ENCODE measurements around the gene OVOL3. TPM values are rescaled to one million over a fixed set of nuclear protein-coding genes. Genes with fewer than 3 reads are reported as not detected.

Gene OVOL3
- total RNA-seq, 1 donor from 2014 or later: not detected

DNA sequence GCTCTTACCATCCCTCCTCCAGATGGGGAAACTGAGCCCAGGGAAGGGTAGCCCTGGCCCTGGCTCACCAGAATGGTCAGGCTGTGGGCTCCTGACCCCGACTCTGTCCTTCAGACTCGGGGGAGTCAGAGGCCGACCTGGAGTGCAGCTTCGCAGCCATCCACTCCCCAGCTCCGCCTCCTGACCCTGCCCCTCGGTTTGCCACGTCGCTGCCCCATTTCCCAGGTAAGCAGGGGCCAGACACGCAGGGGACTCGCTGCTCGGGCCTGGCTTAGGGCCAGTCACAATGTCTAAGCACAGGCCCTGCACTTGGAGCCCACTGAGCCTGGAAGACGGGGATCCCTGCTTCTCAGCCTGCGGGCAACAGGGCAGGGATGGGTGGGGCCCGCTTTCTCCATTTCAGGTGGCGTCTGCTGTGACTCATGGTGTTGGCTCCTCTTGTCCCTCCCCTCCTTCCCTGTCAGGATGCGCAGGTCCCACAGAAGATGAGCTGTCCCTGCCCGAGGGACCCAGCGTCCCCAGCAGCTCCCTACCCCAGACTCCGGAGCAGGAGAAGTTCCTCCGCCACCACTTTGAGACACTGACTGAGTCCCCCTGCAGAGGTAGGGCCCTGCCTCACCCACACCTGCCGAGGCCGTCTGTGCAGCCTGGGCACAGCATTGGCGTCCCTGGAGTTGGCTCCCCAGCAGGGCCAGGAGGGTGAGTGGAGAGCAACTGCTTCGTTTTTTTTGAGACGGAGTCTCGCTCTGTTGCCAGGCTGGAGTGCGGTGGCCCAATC, 9.2 kb upstream of the OVOL3 start:
- TF ChIP-seq, protein P1, sequence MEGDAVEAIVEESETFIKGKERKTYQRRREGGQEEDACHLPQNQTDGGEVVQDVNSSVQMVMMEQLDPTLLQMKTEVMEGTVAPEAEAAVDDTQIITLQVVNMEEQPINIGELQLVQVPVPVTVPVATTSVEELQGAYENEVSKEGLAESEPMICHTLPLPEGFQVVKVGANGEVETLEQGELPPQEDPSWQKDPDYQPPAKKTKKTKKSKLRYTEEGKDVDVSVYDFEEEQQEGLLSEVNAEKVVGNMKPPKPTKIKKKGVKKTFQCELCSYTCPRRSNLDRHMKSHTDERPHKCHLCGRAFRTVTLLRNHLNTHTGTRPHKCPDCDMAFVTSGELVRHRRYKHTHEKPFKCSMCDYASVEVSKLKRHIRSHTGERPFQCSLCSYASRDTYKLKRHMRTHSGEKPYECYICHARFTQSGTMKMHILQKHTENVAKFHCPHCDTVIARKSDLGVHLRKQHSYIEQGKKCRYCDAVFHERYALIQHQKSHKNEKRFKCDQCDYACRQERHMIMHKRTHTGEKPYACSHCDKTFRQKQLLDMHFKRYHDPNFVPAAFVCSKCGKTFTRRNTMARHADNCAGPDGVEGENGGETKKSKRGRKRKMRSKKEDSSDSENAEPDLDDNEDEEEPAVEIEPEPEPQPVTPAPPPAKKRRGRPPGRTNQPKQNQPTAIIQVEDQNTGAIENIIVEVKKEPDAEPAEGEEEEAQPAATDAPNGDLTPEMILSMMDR (IDR thresholded peaks at IDR 0.05; ENCODE audit: insufficient read depth, low read length, severe bottlenecking): no peak
- DNase-seq (ENCODE audit: low read depth): no peak
- no peak overlapping the region for H3K4me3 ChIP-seq (ENCODE audit: low read depth, low read length)
- peaks cover 6% of the 10 kb centered on the region for H3K36me3 ChIP-seq (ENCODE audit: control insufficient read depth, insufficient read depth, low read length)
- no peak for FAIRE-seq
- no peaks in the 10 kb centered on the region for H3K27me3 ChIP-seq (ENCODE audit: control insufficient read depth, insufficient read depth, low read length)

DNA sequence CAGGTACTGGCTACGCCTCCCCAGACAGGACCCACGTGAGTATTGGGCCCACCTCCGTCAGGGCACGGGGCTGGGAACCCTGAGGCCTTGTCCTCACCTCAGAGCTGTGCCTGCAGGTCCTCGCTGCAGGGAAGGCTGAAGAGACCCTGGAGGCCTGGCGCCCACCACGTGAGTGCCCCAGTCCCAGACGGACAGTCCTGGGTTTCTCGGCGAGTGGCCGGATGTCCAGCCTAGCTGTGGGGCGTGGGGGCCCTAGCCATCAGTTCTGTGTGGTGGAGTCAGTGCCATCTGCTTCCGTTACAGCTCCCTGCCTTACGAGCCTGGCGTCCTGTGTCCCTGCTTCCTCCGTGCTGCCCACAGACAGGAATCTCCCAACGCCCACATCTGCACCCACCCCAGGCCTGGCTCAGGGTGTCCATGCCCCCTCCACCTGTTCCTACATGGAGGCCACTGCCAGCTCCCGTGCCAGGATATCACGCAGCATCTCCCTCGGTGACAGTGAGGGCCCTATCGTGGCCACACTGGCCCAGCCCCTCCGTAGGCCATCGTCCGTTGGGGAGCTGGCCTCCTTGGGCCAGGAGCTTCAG, 7.8 kb upstream of the OVOL3 start:
- FAIRE-seq: peak; percentile 36
- peaks cover 6% of the 10 kb centered on the region for H3K36me3 ChIP-seq (ENCODE audit: control insufficient read depth, insufficient read depth, low read length)
- H3K27me3 ChIP-seq (ENCODE audit: control insufficient read depth, insufficient read depth, low read length): no peaks in the 10 kb centered on the region
- TF ChIP-seq, protein P1 (IDR thresholded peaks at IDR 0.05; ENCODE audit: insufficient read depth, low read length, severe bottlenecking): no peak
- DNase-seq (ENCODE audit: low read depth): no peak
- H3K4me3 ChIP-seq (ENCODE audit: low read depth, low read length): no peak overlapping the region

DNA sequence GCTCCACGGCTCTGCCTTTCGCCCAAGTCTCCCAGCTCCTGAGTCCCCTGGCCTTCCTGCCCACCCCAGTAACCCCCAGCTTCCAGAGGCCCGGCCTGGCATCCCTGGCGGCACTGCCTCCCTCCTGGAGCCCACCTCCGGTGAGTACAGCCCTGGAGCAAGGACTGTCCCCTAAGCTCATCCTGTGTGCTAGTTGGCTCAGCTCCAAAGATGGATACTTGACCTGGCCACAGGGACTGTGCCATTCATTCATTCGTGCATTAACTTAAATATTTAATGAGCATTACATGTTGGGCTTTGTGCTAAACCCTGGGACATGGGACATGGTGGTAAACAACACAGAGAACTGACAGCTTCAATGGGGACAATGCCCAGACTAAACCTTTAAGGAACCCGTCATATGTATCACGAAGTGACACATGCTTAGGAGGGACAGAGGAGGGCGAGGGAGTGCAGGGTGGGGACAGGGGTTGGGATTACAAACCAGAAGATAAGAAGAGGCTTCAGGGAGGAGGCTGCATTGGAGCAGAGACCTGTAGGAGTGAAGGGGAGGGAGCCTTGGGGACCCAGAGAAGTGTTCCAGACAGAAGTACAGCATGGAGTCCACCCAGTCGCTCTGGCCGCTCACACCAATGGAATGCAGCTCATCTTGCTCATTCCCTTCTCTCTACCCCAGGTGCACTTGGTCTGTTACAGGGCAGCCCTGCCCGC, 6.9 kb upstream of the OVOL3 start:
- no peak for FAIRE-seq

DNA sequence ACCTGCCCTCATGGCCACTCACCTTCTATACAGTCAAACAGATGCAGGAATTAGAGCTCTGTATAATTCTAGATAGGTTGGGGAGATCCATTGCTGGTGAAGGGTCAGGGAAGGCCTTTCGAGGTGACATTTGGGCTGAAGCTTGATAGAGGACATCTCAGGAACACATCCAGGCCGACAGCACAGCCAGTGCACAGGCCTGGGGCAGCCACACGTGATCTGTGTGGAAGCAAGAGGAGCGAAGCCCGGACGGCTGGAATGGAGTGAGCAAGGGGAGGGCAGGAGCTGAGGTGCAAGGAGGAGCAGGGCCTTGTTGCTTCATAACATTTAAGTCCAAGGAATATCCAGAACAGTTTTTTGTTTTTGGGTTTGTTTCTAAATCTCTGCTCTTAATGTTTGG, 4.5 kb upstream of the OVOL3 start:
- Histone ChIP-seq H3K36me3 (ENCODE audit: control insufficient read depth, insufficient read depth, low read length) (peaks cover 9% of the 10 kb centered on the region), H3K27me3 (ENCODE audit: control insufficient read depth, insufficient read depth, low read length) (no peaks in the 10 kb centered on the region)
- no peak for FAIRE-seq

More for the DNA sequence above, 6.9 kb upstream of the OVOL3 start:
- Histone ChIP-seq H3K4me3 (ENCODE audit: low read depth, low read length) (no peak overlapping the region), H3K27me3 (ENCODE audit: control insufficient read depth, insufficient read depth, low read length) (no peaks in the 10 kb centered on the region), H3K36me3 (ENCODE audit: control insufficient read depth, insufficient read depth, low read length) (peaks cover 6% of the 10 kb centered on the region)
- TF ChIP-seq, protein P1 (IDR thresholded peaks at IDR 0.05; ENCODE audit: insufficient read depth, low read length, severe bottlenecking): no peak
- DNase-seq (ENCODE audit: low read depth): peak; percentile 33

DNA sequence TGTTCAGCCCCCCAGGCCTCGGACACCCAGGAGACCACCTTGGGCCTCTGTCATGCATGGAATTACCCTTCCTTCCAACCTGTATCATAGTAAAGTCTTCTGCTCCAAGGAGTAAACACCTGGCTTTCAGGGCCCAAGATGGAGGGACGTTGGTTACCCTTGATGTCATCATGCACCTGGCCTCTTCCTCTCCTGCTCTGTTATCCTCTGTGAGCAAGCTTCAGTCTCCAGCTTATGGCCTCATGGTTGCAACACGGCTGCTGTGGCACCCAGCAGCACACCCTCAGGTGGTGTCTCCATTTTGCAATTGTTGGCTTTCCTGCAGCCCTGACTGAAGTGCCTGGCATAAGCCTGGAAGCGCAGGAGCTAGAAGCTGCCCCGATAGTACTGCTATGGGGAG, 4.0 kb upstream of the OVOL3 start:
- H3K36me3 ChIP-seq (ENCODE audit: control insufficient read depth, insufficient read depth, low read length): peaks cover 9% of the 10 kb centered on the region
- TF ChIP-seq, protein P1 (IDR thresholded peaks at IDR 0.05; ENCODE audit: insufficient read depth, low read length, severe bottlenecking): no peak
- no peak for FAIRE-seq

More for the DNA sequence above, 4.5 kb upstream of the OVOL3 start:
- H3K4me3 ChIP-seq (ENCODE audit: low read depth, low read length): no peak overlapping the region
- DNase-seq (ENCODE audit: low read depth): no peak
- TF ChIP-seq, protein P1 (IDR thresholded peaks at IDR 0.05; ENCODE audit: insufficient read depth, low read length, severe bottlenecking): no peak

More for the DNA sequence above, 4.0 kb upstream of the OVOL3 start:
- no peaks in the 10 kb centered on the region for H3K27me3 ChIP-seq (ENCODE audit: control insufficient read depth, insufficient read depth, low read length)
- DNase-seq (ENCODE audit: low read depth): no peak
- H3K4me3 ChIP-seq (ENCODE audit: low read depth, low read length): no peak overlapping the region
